HG02588 (cell line): ENCODE data around the gene IL32.

Experiments used
- ATAC-seq: cut with Tn5 transposase; IDR thresholded peaks from one replicate; pipeline ENCODE4 v1.9.1; 2021; ENCODE audit warnings: mild to moderate bottlenecking, moderate library complexity; ENCODE audit not compliant: unreplicated experiment

Gene IL32

DNA sequence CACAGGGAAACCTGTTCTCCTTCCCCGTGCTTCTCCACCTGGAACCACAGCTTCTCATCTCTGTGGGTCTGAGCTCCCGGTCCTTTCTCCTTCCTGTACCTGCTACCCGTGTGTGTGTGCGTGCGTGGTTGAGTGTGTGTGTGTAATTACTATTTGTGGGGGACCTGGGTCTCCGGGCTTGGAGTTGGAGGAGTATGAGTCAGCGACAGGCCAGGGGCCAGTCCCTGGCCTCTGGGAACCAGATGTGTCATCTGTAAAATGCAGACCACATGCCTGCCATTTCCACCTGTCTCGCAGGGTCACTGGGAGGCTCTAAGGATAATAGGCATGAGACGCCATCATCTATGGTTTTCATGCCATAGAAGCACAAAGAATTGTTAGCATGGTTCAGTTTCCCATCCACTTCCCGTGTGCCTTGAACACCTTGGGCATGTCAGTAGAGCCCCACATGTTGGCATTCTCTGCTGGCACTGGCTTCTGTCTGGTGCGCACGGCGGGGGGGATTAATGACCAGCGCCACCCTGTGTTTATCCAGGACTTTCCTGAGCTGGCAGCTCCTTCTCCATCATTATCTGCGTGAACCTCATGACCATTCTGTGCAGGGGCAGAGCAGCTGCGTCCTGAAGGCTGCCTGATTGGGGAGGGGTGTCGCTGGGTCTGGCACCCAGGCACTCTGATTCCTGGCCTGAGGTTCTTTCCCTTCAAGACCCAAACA lies 48.5 kb downstream of the IL32 start:
- no peak for ATAC-seq

DNA sequence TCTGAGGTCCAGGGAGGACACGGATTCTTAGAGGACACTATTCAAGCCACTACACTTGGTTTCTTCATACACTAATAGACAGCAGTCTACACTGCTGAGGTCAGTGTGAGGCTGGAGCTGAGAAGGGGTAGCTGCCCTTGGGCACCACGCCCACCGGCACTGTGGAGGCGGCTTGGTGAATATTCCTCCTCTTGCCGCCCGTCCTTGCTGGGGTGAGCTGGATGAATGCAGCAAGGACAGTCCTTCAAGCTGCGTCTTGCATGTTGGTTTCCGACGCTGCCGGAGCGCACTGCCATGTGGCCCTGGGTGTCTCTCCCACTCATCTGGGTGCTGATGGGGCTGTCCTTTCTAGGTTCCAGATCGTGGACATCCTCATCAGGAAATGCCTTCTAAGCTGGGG lies 49.6 kb downstream of the IL32 start:
- no peak for ATAC-seq

DNA sequence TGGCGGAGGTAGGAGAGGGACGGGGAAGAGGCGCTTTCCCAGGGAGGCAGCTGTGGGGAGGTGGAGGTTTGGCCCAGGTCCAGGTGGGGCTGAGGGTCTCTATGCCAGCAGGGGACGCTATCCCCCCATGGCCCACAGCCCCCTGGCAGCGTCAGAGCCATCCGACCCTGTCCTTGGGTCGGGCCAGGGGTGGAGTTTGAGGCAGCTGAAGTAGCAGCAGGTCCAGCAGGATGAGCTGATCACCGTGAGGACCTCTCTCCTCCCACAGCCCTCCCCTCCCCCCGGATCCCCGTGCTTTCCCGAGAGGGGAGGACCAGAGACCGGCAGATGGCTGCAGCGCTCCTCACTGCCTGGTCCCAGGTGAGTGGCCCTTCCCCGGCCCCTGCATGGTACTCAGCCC lies 50.1 kb downstream of the IL32 start:
- ATAC-seq: no peak

DNA sequence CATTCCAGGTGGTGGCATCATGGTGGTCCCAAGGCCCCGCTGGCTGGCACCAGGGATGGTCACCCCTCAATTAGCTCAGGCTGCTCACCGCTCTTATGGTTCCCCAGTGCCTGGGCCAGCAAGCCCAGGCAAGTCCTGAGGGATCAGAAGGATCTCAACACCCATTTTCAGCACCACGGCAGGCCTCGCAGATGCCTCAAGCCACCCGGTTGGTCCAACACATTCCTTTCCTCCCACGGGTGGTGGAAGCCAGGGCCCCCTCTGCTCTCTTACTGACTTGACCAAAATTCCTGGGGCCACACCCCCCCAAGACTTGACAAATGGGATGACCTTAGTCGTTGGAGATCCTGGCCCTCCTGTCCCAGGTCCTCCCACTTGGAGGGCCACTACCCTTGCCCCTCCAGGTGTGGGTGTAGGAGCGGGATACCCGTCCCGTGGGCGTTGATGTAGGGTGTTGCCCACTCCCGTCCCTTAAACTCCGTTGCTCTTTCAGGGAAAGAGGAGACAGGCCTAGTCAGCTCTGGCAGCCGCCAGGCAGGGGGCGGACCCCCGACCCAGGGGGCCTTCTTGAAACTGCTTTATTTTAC lies 52.9 kb downstream of the IL32 start:
- ATAC-seq: no peak

DNA sequence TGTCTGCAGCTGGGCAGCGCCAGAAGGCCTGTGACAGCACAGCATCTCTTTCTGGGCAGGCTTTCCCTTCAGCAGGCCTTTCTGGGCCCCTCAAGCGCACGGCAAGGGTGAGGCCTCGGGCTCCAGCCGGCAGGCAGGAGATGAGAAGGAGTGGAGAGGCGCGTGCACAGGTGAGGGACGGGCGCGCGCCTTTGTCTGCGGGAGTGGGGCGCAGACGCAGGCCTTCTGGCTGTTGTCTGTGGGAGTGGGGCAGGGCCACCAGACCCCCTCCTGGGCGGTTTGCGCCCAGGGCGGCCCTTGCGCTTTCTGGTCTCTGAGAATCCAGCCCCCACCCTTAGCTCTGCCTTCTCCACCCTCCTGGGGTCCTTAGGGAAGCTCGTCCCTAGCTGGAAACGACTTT lies 53.4 kb downstream of the IL32 start:
- ATAC-seq: no peak
